Esophagus muscularis mucosa (tissue), 4 donors: ENCODE data around the gene TPSG1.

Source experiments
- CTCF ChIP-seq, 3 experiments: fragments of 200-600 bp in 2 of 3; fragments of 450-650 bp in 1 of 3; sonication (generic) in 2 of 3; IDR thresholded peaks; one replicate each; pipeline ENCODE4 v1.5.1; 2017 to 2019; ENCODE audit warnings: antibody characterized with exemption in 3 of 3, mild to moderate bottlenecking in 2 of 3, moderate library complexity in 1 of 3
- EP300 ChIP-seq: sonication (generic); formaldehyde crosslinking; IDR thresholded peaks from one replicate; pipeline ENCODE4 v1.6.1; 2017; ENCODE audit warnings: antibody characterized with exemption
- POLR2A ChIP-seq: fragments of 450-650 bp; IDR thresholded peaks from one replicate; pipeline ENCODE4 v1.6.1; 2017; ENCODE audit warnings: antibody characterized with exemption, moderate library complexity, mild to moderate bottlenecking, low read depth
- POLR2AphosphoS5 ChIP-seq, 2 donors: sonication (generic); formaldehyde crosslinking; IDR thresholded peaks; one replicate each; pipeline ENCODE4 v1.6.1; 2017; ENCODE audit warnings: antibody characterized with exemption in 2 of 2

GRCh38 chr16:1177053-1177452 lies 48.0 kb downstream of the TPSG1 start:
- no peak for TF ChIP-seq CTCF (IDR thresholded peaks at IDR 0.05)
- TF ChIP-seq POLR2A: no peak
- TF ChIP-seq POLR2AphosphoS5 (IDR thresholded peaks at IDR 0.05): no peak
- TF ChIP-seq EP300: no peak
